ENCODE measurements around the gene TXNRD1.
"Not testable (repeated sequence)": the region's sequence is repeated elsewhere in the genome, so short reads cannot be mapped to it uniquely, and the experiment has no call there.

Gene TXNRD1

GRCh38 chr12:104378427-104378826 is 162.8 kb downstream of the TXNRD1 start:
- TF ChIP-seq GATA1 (IDR thresholded peaks at IDR 0.05; ENCODE audit: low read depth, low read length) (no peak), POLR2A (IDR thresholded peaks at IDR 0.05; ENCODE audit: low read length) (no peak)
- DNase-seq, result no peak

DNA sequence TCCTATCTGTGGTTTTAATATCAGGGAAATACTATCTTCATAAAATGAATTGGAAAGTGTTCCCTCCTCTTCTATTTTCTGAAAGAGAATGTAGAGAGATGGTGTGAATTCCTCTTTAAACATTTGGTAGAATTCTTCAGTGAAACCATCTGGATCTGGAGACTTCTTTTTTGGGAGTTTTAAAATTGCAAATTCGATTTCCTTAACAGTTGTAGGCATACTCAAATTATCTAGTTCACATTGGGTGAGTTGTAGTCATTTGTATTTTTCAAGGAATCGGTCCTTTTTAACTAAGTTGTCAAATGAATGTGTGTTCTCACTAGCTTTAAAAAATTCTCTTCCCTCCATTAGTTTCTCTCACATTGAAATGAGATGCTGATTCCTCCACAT is 165.8 kb downstream of the TXNRD1 start:
- no peak for DNase-seq
- TF ChIP-seq POLR2A (IDR thresholded peaks at IDR 0.05; ENCODE audit: low read length) (no peak), GATA1 (IDR thresholded peaks at IDR 0.05; ENCODE audit: low read depth, low read length) (no peak)

DNA sequence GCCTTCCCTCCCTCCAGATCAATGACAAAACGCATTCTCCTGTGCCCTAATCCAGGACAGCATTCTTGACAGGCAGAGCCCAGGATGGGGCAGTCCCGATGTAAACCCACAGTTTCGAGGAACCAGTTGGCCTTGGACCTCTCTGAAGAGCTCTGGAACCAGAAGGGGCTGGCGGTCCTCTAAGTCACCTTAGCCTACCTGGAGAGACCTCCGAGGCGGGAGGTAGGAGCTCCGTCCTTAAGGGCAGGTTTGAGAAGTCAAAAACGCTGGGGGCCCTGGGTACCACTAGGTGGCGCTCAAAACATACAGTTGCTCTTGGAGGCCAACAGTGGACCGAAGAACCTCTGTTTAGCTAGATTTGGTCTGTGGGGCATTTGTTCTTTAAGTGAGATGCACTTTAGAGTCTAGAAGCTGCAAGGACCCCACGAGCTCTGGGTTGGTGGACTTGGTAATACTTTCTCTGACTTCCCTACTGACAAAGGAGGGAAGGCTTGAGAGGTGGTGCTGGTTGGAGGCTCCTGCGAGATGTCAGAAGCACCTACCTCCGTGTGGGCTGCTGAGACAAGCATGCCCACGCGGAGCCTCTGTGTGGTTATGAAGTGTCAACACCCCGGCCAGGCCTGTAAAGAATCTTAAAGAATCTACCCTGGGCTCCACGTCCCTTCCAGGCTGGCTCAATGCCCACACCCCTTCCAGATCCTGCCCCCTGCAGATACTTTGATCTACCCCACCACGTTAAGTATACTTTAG is 166.3 kb downstream of the TXNRD1 start:
- TF ChIP-seq POLR2A (IDR thresholded peaks at IDR 0.05; ENCODE audit: low read length) (no peak), GATA1 (IDR thresholded peaks at IDR 0.05; ENCODE audit: low read depth, low read length) (no peak)
- DNase-seq, result peak; percentile 78 to 89

GRCh38 chr12:104384141-104384880 is 168.7 kb downstream of the TXNRD1 start:
- TF ChIP-seq GATA1 (IDR thresholded peaks at IDR 0.05; ENCODE audit: low read depth, low read length) (no peak), POLR2A (IDR thresholded peaks at IDR 0.05; ENCODE audit: low read length) (no peak)
- DNase-seq, result peak in 1 of 2 experiments; percentile 22

GRCh38 chr12:104385510-104385909 is 169.9 kb downstream of the TXNRD1 start:
- DNase-seq, result no peak
- TF ChIP-seq GATA1 (IDR thresholded peaks at IDR 0.05; ENCODE audit: low read depth, low read length) (no peak), POLR2A (IDR thresholded peaks at IDR 0.05; ENCODE audit: low read length) (no peak)

GRCh38 chr12:104386461-104386860 is 170.9 kb downstream of the TXNRD1 start:
- DNase-seq, result no peak
- no peak for TF ChIP-seq POLR2A (IDR thresholded peaks at IDR 0.05; ENCODE audit: low read length)
- no peak for TF ChIP-seq GATA1 (IDR thresholded peaks at IDR 0.05; ENCODE audit: low read depth, low read length)

DNA sequence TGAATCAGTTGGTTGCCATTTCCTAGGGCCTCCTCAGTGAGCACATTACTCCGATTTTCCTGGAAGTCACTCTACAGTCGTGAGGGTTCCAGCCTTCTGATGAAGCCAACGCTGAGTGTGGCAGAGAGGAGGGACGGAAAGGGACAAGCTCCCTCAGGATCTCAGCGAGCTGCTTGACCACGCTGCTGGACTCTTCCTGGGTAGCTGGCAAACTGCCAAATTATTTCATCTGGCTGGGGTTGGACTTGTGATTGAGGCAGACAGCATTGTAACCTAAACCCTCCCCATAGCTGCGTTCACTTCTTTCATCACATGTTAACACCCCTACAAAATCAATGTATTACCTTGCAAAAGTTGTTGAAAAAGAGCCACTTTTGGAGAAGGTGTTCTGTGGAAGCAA is 171.6 kb downstream of the TXNRD1 start:
- TF ChIP-seq GATA1 (IDR thresholded peaks at IDR 0.05; ENCODE audit: low read depth, low read length) (no peak), POLR2A (IDR thresholded peaks at IDR 0.05; ENCODE audit: low read length) (no peak)
- DNase-seq, result peak in 1 of 2 experiments; percentile 17

DNA sequence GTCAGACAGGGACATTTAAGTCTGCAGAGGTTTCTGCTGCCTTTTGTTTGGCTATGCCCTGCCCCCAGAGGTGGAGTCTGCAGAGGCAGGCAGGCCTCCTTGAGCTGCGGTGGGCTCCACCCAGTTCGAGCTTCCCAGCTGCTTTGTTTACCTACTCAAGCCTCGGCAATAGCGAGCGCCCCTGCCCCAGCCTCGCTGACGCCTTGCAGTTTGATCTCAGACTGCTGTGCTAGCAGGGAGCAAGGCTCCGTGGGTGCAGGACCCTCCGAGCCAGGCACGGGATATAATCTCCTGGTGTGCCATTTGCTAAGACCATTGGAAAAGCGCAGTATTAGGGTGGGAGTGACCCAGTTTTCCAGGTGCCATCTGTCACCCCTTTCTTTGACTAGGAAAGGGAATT is 178.5 kb downstream of the TXNRD1 start:
- DNase-seq, result not testable (repeated sequence)

Measured in erythroblast (primary cell).